ENCODE measurements around the gene CTDSP1.

The CTDSP1 gene

DNA sequence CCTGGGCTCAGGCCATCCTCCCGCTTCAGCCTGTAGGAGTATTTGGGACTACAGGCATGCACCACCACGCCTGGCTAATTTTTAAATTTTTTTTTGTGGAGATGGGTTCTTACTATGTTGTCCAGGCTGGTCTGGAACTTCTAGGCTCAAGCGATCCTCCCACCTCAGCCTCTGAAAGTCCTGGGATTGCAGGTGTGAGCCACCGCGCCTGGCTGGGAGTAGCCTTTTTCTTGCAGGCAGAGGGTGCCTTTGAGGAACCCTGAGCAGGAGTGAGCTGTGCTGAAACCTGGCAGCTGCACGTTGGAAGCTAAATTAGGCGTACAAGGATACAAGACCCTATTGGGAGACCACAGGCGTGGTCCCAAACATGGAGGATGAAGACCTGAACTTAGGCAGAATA lies 8.0 kb downstream of the CTDSP1 start:
- ATAC-seq (ENCODE audit: insufficient read depth, low read depth): no peak

DNA sequence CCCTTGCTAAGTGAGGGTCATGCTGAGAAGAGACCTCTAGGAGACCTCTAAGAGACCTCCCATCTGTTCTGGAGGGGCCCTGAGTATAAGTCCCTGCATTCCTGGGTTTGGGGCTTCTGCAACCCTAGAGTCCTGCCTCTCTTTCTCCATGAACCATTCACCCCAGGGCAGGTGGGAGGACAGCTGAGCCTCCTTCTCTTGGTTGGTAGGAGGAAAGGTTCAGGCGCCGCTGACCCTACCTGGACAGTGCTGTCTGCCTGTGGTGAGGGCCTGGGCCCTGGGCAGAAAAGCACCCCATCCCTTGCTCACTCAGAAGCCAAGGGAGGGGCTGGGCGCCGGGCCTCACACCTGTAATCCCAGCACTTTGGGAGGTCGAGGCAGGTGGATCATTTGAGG lies 18.7 kb downstream of the CTDSP1 start:
- H3K4me3 ChIP-seq (ENCODE audit: low read depth in 1 of 2, low read length in 2 of 2): no peak overlapping the region
- no peaks in the 10 kb centered on the region for H3K79me2 ChIP-seq (ENCODE audit: insufficient read depth, low read length)
- H3K27ac ChIP-seq (ENCODE audit: low read length): no peak overlapping the region
- no peaks in the 10 kb centered on the region for H3K27me3 ChIP-seq (ENCODE audit: insufficient read depth, low read length, poor library complexity)
- no peak overlapping the region for H3K9ac ChIP-seq (ENCODE audit: low read depth, low read length)
- no peak overlapping the region for H3K4me2 ChIP-seq (ENCODE audit: insufficient read depth, low read length)
- ATAC-seq (ENCODE audit: insufficient read depth, low read depth) (no peak), DNase-seq (no peak)
- TF ChIP-seq, protein P1, sequence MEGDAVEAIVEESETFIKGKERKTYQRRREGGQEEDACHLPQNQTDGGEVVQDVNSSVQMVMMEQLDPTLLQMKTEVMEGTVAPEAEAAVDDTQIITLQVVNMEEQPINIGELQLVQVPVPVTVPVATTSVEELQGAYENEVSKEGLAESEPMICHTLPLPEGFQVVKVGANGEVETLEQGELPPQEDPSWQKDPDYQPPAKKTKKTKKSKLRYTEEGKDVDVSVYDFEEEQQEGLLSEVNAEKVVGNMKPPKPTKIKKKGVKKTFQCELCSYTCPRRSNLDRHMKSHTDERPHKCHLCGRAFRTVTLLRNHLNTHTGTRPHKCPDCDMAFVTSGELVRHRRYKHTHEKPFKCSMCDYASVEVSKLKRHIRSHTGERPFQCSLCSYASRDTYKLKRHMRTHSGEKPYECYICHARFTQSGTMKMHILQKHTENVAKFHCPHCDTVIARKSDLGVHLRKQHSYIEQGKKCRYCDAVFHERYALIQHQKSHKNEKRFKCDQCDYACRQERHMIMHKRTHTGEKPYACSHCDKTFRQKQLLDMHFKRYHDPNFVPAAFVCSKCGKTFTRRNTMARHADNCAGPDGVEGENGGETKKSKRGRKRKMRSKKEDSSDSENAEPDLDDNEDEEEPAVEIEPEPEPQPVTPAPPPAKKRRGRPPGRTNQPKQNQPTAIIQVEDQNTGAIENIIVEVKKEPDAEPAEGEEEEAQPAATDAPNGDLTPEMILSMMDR (IDR thresholded peaks at IDR 0.05; ENCODE audit: borderline replicate concordance, extremely low read depth, low read length, poor library complexity, severe bottlenecking): no peak
- TF ChIP-seq EZH2 (IDR thresholded peaks at IDR 0.05; ENCODE audit: borderline replicate concordance, low read depth, low read length, severe bottlenecking): no peak
- no peaks in the 10 kb centered on the region for H4K20me1 ChIP-seq (ENCODE audit: insufficient read depth, low read length)
- no peaks in the 10 kb centered on the region for H3K36me3 ChIP-seq (ENCODE audit: insufficient read depth, low read length)
- H3K9me3 ChIP-seq (ENCODE audit: insufficient read depth, low read length, severe bottlenecking): no peaks in the 10 kb centered on the region
- no peak overlapping the region for H2AFZ ChIP-seq (ENCODE audit: low read depth, low read length)
- no peaks in the 10 kb centered on the region for H3K4me1 ChIP-seq (ENCODE audit: insufficient read depth, low read length)

More for the DNA sequence above, 8.0 kb downstream of the CTDSP1 start:
- Histone ChIP-seq H3K79me2 (ENCODE audit: insufficient read depth, low read length) (peaks cover 3% of the 10 kb centered on the region; the same call in 1 of the 2 replicates), H3K27me3 (ENCODE audit: insufficient read depth, low read length, poor library complexity) (no peaks in the 10 kb centered on the region), H3K27ac (ENCODE audit: low read length) (no peak overlapping the region), H2AFZ (ENCODE audit: low read depth, low read length) (no peak overlapping the region), H3K9ac (ENCODE audit: low read depth, low read length) (no peak overlapping the region), H3K4me3 (ENCODE audit: low read depth in 1 of 2, low read length in 2 of 2) (no peak overlapping the region), H3K9me3 (ENCODE audit: insufficient read depth, low read length, severe bottlenecking) (no peaks in the 10 kb centered on the region), H3K36me3 (ENCODE audit: insufficient read depth, low read length) (peaks cover 22% of the 10 kb centered on the region), H3K4me1 (ENCODE audit: insufficient read depth, low read length) (peaks cover 39% of the 10 kb centered on the region), H3K4me2 (ENCODE audit: insufficient read depth, low read length) (no peak overlapping the region), H4K20me1 (ENCODE audit: insufficient read depth, low read length) (peaks cover 6% of the 10 kb centered on the region; the same call in 1 of the 2 replicates)
- no peak for DNase-seq
- TF ChIP-seq EZH2 (IDR thresholded peaks at IDR 0.05; ENCODE audit: borderline replicate concordance, low read depth, low read length, severe bottlenecking): no peak
- TF ChIP-seq, protein P1 (IDR thresholded peaks at IDR 0.05; ENCODE audit: borderline replicate concordance, extremely low read depth, low read length, poor library complexity, severe bottlenecking): no peak

DNA sequence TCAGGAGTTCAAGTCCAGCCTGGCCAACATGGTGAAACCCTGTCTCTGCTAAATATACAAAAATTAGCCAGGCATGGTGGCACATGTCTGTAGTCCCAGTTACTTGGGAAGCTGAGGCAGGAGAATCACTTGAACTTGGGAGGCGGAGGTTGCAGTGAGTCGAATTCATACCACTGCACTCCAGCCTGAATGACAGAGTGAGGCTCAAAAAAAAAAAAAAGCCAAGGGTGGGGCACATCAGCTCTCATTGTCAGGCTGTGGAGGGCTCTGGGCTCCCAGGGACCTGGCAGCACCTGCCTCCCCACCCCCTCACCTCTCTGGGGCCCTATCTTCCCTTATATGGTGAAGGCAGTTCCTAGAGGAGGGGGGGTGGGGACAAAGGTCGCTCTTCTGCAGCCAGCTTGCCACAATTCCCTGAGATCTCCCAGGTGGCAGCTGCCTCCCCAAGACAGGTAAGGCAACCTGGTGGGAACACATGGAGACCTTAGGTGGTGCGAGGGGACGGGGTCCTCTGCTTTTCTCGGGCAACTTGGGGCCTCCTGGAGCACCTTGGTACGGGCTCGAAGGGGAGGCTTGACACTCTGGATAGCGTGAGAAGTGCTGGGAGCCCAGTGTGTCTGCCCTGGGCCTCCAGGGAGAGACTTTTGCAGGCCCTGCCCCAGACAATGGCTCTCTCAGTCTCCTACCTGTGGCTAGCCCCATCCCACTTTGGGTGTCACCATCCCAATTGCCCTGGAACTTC lies 19.2 kb downstream of the CTDSP1 start, which contains the start of gene VIL1:
VIL1 (plus strand) TSS at position 407 of the 742 bp plus-strand sequence. CDS start 4,656 bp downstream, outside the sequence.
- H3K9ac ChIP-seq (ENCODE audit: low read depth, low read length): no peak within 1 kb of the TSS
- H3K36me3 ChIP-seq (ENCODE audit: insufficient read depth, low read length): no peaks in the 10 kb centered on the region
- TF ChIP-seq EZH2 (IDR thresholded peaks at IDR 0.05; ENCODE audit: borderline replicate concordance, low read depth, low read length, severe bottlenecking): no peak
- TF ChIP-seq, protein P1 (IDR thresholded peaks at IDR 0.05; ENCODE audit: borderline replicate concordance, extremely low read depth, low read length, poor library complexity, severe bottlenecking): no peak
- no peak within 1 kb of the TSS for H3K4me3 ChIP-seq (ENCODE audit: low read depth in 1 of 2, low read length in 2 of 2)
- no peaks in the 10 kb centered on the region for H3K9me3 ChIP-seq (ENCODE audit: insufficient read depth, low read length, severe bottlenecking)
- H3K27me3 ChIP-seq (ENCODE audit: insufficient read depth, low read length, poor library complexity): no peaks in the 10 kb centered on the region
- ATAC-seq (ENCODE audit: insufficient read depth, low read depth) (no peak), DNase-seq (no peak)
- no peaks in the 10 kb centered on the region for H3K4me1 ChIP-seq (ENCODE audit: insufficient read depth, low read length)
- no peak within 1 kb of the TSS for H2AFZ ChIP-seq (ENCODE audit: low read depth, low read length)
- H3K27ac ChIP-seq (ENCODE audit: low read length): no peak within 1 kb of the TSS
- no peaks in the 10 kb centered on the region for H3K79me2 ChIP-seq (ENCODE audit: insufficient read depth, low read length)
- H4K20me1 ChIP-seq (ENCODE audit: insufficient read depth, low read length): no peaks in the 10 kb centered on the region
- H3K4me2 ChIP-seq (ENCODE audit: insufficient read depth, low read length): no peak within 1 kb of the TSS

All from DND-41 (cell line).